ENCODE results near the gene CFAP45.
"Not testable (repeated sequence)": the region's sequence is repeated elsewhere in the genome, so short reads cannot be mapped to it uniquely, and the experiment has no call there.

Gene CFAP45

DNA sequence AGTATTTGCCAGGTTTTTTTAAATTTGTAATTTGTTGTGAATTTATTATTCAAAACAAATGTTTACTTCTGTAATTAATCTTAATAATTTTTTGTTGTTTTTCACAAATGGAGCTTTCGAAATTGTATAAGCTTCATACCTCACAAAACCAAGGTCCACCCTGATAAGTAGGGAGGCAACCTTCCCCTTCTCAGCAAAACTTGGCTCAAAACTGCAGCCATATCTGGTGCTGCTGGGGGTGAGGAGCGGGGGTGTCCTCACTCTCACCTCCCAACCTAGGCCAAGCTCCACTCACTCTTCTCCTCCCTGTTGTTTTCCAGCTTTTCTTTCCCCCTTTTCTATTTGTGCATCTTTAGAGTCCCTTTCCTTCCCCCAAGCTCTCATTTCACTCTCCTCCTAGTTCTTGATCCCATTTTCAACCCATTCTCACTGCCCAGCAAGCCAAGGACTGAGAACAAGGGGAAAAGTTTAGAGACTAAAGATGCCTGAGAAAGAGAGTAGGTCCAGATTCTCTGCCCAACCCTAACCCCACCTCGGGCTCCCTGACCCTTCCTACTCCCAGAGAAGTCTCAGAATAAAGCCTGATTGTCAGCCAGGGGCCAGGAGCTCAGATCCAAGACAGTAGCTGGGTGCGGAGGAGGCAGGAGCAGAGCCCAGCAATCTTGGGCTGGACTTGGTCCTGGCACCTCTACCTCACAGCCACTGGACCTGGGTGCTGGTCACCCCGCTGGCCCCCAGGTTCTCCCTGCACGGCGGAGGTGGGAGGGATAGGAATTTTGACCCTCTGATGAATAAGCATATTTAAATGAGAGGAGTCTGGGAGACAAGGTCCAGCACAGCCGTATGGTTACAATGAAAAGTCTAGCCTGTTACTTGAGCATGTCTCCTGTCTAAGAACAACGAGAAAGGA, 8.3 kb upstream of the CFAP45 start:
- no peak for DNase-seq

DNA sequence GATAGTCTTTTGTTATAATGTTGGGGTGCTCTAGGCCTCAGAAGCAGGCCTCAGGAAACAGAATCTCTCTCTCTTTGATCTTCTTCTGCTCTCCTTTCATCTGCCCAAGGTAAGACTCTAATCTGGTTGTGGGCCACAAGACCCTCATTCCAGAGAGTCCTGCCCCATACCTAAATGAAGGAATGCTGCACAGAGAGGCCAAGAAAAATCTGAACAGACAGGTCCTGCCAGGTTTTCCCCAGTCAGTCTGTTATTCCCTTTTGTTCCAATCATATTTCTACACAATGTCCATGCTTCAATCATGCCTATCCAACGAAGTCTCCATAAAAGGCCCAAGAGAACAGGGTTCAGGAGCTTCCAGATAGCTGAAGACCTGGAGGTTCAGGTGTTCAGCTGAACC, 7.0 kb upstream of the CFAP45 start:
- DNase-seq, result no peak

DNA sequence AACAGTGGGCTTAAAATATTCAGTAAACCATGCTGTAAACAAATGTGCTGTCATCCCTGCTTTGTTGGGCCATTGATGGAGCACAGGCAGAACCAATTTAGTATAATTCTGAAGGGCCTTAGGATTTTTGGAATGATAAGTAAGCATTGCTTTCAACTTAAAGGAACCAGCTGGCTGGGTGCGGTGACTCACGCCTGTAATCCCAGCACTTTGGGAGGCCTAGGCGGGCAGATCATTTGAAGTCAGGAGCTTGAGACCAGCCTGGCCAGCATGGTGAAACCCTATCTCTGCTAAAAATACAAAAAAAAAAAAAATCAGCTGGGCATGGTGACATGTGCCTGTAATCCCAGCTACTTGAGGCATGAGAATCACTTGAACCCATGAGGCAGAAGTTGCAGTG, 4.1 kb upstream of the CFAP45 start:
- DNase-seq, result not testable (repeated sequence)

DNA sequence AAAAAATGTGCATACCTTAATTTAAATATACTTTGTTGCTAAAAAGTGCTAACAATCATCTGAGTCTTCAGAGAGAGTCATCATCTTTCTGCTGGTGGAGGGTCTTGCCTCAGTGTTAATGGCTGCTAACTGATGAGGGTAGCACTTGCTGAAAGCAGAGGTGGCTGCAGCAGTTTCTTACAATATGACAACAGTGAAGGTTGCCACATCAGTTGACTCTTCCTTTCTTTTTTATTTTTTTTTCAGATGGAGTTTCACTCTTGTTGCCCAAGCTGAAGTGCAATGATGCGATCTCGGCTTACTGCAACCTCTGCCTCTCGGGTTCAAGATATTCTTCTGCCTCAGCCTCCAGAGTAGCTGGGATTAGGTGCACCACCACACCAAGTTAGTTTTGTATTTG, 2.6 kb upstream of the CFAP45 start:
- no peak for DNase-seq

DNA sequence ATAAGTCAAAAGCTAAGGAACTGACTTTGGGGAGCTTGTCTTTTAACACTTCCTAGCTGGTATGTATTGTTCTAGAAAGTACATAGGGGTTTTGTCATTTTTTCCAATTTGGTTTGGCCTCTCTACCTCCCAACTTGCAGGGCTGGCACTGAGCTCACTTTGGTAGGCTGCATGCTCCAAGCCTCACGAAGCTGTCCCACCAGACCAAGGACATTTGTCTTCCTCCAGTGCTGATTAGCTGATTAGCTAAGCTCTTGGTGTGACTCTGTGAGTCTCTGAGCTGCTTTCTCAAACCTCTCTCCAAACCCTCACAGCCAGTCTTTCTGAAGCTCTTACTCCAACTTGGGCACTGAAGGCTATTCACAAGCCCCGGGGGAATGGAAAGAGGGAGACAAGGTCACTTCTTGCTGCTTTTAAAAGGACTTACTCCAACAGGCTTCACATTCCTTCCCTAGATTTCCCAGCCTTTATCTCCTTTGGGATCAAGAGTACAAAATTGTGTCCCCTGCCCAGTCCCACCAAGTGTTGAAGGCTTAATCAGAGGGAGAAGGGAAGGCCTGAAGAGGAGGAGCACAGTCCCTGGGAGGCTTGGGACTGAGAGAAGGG, 893 bp upstream of the CFAP45 start:
- DNase-seq, result no peak

DNA sequence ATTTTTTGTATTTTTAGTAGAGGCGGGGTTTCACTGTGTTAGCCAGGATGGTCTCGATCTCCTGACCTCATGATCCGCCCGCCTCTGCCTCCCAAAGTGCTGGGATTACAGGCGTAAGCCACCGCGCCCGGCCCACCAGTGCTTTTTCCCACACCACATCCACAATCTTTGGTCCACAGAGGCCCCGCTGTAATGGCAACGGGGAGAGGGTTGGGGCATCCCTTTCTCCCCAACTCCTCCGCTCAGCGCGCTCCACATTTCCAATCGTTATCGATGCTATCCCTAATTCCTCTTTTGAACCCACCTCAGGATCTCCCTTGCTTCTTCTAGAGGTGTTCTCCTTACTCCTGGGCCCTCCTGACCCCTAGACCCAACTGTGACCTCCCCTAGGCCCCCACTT, 331 bp downstream of the CFAP45 start:
- not testable (repeated sequence) for DNase-seq

DNA sequence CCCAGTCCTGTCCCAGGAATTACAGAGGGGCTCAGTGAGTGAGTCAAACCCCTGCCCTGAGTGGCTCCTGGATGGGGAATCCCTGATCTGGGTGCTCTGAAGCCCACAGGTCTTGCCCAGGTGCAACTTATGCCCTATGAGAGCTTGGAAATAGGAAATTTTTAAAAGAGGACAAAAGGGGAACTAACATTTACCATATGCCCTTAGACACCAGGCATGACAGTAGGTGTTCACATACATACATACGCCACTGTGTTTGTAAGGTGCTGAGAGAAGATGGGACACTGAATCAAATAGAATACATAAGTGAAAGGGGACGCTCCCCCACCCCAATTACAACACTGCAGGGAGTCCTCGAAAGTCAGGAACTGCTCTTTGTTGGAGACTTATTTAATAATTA, 1.4 kb downstream of the CFAP45 start:
- DNase-seq, result no peak

DNA sequence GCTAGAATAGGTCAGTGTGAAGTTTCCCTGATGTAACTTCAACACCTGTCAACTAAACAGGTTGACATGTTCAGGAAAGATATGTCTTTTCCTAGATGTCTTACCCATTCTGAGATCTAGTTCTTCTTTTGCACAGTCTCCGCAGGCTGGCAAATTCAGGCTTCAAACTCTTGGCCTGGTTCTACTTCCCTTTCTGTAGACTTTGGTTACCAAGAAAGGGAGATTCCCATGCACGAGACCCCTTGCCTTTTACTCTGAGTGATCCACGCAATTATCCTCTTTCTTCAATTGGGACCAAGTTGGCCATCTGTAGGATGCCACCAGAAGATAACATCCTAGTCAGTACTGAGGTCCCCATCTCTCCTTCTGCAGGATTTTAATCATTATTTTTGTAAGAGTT, 2.0 kb downstream of the CFAP45 start:
- DNase-seq, result peak in 1 of 56 donors; percentile 7

DNA sequence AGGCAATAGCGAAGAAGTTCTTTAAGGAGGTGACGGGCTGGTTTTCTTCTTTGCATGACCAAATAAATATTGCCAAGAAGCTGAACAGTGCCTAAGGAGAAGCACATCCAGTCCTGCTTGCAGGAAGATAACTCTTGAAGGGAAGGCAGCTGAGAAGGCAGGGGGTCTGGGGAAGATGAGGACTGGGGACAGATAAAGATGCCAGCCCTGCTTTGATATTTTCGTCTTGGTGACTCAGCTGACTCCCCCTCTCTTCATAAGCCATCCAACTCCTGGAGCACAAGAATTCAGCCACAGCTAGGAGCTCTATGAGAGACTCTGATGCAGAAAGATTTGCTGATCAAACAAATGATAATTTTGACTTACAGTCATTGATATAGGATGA, 3.4 kb downstream of the CFAP45 start:
- DNase-seq, result peak in 1 of 56 donors; percentile 11

DNA sequence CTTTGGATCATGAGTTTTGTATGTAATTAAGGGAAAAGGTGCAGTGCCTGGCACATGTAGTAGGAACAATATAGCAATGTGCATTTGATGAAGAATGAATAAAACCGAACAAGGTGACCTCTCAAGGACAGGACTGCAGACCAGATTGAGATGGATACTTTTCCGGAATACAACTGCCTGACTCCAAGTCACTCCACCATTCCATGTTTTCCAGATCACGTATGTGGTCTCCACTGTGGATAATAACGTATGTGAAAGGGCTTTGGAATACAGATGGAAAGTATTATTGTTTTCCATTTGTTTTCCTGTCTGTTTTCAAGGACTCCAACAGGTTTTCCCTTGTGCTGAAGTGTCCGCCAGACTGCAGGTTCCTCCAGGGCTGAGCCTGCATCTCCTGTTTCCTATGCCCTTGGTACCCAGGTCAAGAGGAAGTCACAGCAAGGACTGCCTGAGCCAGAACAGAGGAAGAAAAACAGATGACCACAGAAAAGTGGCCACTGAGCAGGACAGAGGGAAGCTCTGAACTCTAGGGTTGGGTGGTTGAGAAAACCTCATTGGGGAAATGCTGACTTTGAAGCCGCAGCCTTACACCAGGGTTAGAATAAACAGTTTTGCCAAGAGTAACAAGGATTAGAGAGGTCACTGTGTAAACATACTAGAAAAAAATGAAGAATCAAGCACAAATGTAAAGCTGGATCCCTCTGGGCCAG, 4.0 kb downstream of the CFAP45 start:
- peak in 3 of 56 donors; percentile 10 to 21 (median 17) for DNase-seq

DNA sequence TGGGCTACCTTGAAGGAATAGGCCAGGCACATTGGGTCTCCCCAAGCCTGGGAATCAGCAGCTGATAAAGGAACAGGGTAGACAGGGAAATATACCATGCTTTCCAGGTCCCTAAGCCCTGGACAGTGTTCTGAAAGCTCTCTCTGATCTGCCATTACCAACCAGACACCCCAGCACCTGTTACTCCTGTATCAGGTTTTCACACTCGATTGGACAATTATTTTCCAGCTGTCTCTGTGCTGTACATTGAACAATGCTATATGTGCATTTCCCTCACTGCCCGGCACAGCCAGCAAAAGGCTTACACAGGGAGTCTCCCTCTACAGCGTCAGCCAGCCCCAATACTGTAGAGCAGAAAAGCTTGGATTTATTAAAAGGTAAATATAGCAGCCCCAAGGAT, 4.7 kb downstream of the CFAP45 start:
- DNase-seq, result no peak

DNA sequence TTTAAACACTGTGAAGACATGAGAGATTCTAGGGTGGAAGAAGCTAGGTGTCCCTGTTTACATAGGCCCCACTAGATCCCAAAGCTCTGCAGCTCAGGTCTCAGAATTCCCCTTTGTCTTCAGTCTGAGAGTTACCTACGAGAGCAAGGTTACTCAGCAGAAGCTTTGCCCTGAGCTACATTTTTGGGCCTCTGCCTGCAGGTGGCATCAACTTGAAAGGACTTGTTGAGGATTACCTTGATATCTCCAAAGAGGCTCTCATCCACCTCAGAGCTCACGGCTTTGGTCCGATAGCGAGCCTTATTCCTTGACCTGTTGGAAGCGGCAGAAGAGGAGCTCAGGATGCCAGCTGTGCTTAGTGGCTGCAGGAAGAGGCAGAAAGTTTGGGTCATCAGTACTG, 7.0 kb downstream of the CFAP45 start:
- no peak for DNase-seq

DNA sequence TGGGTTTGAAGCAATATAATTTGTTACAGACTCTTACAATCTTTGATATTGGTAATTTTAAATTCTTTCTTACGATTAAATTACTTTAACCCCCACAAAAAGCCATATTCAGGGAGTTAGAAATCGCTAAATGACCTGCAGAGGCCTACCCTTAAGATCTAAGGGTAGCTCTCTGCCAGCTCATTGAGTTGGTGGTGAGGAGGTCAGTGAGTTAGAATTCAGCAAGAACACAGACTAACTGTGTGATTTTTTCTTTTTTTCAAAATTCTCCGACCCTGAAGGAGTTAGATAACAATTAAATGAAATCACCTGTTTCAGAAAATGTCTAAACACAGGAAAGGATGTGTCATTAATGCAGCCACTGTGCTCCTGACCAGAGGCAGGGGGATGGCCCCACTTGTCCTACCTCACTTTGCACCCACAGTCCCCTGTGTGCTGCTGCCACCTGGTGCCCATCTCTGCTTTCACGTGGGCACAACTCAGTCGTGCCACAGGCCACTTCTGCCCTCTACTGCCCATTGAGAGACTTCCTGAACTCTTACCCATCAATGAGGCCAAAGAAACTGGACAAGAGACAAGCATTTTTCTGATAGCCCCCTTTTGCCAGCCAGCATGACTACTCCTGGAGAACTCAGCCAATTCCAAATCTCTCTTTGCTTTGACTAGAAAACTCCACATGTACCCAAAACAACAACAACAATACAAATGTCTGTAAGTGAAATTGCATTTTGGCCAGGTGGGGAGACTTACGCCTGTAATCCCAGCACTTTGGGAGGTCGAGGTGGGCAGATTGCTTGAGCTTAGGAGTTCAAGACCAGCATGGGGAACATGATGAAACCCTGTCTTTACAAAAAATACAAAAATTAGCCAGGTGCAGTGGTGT, 8.4 kb downstream of the CFAP45 start:
- peak in 54 of 56 donors; percentile 14 to 88 (median 61) for DNase-seq

DNA sequence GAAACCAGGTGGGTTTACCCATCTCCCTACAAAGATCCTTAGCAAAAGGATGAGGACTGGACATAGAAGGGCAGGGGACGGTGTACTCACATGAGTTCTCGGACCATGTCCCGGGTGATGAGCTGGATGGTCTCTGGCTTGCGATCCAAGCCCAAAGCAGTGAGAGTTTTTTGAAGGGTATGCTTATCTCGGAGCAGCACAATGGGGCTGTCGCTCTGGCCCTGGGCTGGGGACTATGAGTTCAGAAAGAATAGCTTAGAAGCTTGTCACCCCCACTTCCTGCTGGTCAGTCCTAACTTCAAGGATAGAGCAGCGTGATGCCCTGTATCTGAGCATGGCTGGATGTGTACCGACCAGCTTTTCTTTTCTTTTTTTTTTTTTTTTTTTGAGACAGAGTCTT, 9.6 kb downstream of the CFAP45 start:
- DNase-seq, result no peak

DNA sequence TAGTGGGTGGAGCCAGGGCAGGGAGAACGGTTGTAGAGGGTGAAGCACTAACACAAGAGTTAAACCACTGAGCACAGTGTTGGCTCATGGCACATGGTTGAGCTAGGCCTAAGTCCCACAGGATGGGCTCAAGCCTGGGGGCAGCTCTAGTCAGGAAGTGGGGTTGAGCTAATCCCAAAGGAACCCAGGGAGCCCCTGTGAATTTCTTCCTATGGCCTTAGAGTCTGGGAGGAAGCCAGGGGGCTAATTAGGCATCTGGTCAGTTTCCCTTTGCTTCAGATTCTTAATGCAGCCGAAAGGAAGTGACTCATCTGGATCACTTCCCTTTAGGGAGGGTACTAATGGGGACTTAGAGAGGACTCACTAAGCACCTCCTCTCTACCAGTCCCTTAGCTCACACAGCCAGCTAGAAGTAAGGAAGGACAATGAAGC, 10.1 kb downstream of the CFAP45 start:
- DNase-seq, result peak in 2 of 56 donors; percentile 7 to 12

DNA sequence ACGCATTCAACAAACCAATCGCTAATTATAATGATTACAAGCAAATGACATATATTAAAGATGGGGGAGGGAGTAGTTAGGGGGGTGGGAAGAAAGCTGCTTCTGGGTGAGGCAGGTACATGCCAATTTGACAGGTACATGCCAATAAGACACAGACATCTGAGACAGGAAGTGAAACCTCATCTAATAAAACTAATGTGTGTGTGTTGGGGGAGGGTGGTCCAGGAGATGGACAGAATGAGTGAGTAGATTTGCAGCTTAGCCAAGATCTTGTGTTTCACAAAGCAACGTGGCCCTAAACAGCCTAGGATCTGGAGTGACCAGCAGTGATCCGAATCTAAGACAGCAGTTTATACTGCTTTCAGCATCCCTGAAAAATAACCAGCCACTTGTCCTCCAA, 10.8 kb downstream of the CFAP45 start:
- no peak for DNase-seq

DNA sequence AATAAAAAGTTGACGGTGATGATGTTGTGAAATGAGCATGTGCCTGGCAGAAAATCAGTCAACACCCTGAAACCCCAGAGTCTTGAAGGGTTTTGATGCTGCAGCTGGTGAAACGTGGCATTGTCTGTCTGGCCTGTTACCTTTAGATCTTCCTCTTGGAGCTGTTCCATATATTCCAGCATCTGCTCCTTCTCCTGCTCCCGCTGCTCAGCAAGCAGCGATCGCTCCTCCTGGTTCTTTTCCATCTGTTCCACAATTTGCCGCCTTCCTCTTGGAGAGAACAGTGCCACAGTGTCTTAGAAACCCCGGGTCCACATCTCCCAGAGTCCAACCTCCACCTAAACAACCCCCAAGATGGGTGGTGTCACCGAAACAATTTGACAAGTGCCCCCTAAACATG, 15.7 kb downstream of the CFAP45 start:
- no peak for DNase-seq

DNA sequence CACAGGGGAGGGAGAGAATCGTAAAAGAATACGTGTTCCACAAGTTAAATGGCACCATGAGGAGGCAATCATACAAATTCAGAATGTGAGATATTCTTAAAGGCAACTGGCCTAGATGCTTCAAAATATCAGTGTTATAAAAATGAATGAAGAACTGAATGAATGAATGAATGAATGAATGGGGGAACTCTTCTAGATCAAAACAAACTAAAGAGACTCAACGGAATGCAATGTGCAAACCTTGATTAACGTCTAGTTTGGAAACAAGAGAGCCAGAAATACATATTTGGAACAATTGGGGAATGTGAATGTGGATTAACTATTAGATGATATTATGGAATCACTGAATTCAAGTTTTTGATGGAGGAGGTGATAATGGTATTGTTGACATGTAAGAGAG, 16.8 kb downstream of the CFAP45 start:
- DNase-seq, result no peak

DNA sequence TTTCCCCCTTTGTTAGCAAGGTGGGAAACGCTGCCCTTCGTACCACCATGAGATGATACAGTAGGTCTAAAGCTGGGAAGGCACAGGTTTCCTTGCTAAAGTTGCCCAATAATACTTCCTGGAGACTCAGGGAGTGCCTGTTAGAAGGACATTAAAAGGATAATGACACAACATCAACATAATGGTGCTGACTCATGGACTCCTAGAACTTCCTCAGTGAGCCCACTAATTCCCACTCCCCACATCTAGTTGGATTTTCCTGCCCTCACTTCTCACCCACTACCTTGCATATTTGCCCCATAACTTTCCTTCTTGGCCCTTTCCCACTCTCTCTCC, 17.5 kb downstream of the CFAP45 start:
- DNase-seq, result no peak

DNA sequence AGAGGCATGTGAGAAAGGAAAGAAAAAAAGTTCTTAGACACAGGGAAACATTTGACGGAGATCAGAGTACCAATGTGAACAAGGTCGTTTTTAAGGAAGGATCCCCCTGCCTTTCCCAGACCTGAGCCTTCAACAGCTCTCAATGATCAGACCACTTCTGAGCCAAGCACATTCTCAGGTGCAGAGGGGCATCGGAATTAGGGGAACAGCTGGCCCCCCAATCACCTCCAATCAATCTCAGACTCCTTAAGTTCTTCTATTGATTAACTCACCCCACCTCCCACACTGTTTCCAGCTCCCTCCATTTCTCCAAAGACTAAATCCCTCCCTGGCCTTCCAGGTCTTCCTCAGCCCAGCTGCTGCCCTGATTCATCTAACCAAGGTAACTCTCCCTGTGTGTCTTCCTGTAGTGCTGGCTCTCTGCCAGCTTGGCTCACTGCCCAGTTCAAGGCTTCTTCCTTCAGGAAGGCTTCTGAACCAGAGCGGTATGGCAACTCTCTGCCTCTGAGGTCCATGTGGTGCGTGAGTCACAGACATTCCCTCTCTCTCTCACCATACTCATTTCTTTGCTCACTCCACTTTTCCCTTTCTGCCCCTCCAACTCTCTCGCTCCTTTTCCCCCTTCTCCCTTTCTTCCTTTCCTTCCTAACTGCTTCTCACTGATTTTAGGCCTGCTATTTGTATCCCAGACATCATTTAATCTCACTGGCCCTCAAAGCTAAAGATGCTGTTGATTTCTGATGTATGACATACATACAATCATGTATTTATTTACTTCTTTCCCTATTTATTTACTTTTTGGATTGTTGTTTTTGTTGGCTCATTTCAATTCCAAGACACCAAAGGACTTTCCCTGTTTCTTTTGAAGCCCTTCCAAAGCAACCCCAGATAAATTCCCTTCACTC, 18.1 kb downstream of the CFAP45 start:
- DNase-seq, result peak in 6 of 56 donors; percentile 8 to 76 (median 25)
